22Rv1 (cell line): ENCODE measurements around the gene CTDP1.

Experiments used
- H3K27ac ChIP-seq: fragments of 450-650 bp; 2 replicates; pipeline ENCODE4 v1.5.1; 2017
- ZFX ChIP-seq: fragments of 450-650 bp; IDR thresholded peaks from 2 replicates; pipeline ENCODE4 v1.6.1; 2017; ENCODE audit warnings: antibody characterized with exemption, borderline replicate concordance
- TF ChIP-seq, protein P1 (sequence below): fragments of 450-650 bp; IDR thresholded peaks from 2 replicates; pipeline ENCODE4 v1.5.1; 2017; ENCODE audit warnings: mild to moderate bottlenecking

CTDP1 gene

DNA sequence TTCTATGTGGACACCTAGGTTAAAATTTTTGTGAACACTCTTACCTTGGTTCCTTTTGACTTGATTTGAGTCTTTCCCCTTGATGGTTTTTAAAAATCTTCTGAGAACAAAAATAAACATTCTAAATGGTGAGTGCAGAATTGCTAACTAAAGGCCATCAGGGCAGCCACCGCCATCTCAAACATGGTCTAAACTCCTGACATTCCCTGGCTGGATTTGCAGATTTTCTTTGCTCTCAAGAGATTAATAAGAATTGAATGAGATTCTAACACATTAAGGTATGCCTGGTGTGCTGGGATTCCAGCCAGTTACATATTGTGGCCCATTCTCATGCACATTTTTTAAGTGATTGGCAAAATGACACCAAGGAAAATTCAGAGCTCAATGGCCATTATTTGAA, 17.2 kb upstream of the CTDP1 start:
- TF ChIP-seq, protein P1, sequence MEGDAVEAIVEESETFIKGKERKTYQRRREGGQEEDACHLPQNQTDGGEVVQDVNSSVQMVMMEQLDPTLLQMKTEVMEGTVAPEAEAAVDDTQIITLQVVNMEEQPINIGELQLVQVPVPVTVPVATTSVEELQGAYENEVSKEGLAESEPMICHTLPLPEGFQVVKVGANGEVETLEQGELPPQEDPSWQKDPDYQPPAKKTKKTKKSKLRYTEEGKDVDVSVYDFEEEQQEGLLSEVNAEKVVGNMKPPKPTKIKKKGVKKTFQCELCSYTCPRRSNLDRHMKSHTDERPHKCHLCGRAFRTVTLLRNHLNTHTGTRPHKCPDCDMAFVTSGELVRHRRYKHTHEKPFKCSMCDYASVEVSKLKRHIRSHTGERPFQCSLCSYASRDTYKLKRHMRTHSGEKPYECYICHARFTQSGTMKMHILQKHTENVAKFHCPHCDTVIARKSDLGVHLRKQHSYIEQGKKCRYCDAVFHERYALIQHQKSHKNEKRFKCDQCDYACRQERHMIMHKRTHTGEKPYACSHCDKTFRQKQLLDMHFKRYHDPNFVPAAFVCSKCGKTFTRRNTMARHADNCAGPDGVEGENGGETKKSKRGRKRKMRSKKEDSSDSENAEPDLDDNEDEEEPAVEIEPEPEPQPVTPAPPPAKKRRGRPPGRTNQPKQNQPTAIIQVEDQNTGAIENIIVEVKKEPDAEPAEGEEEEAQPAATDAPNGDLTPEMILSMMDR: no peak
- TF ChIP-seq ZFX: no peak
- no peak overlapping the region for H3K27ac ChIP-seq

DNA sequence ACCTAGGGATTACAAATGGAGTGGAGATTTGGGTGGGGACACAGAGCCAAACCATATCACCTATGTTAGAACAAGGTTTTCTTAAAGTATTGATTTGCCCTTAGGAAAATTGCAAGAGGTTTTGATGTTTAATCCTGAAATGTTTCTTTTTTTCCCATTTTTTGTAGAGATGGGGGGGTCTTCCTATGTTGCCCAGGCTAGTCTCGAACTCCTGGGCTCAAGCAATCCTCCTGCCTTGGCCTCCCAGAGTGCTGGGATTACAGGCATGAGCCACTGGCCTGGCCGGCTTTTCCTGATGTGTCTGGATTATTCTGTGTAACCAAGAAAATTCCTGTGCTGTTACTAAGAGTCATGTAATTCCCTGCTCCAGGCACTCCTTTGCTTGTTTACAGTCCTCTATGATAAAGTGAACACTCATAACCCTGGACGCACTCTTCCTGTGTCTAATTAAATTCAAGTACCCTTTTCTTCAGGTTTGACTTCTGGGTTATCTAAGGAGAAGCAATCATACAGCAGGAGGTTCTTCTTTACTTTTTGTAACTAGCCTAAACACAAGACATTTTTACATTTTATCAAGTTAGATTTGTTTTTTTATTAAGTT, 15.0 kb upstream of the CTDP1 start:
- TF ChIP-seq ZFX: no peak
- TF ChIP-seq, protein P1: no peak
- no peak overlapping the region for H3K27ac ChIP-seq

DNA sequence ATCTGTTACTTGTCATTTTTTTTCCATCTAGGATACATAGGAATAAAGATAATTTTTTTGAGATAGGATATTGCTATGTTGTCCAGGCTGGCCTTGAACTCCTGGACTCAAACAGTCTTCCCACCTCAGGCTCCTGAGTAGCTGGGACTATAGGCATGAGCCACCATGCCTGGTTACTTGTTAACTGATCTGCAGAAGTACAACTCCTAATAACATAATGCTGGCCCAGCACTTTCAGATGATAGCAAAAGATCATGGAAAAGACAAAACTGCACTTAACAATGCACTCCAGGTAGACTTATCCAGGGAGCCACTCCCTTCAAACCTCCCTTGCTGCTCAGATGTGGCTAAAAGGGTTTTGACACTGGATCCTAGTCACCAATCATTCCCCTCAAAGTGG, 11.4 kb upstream of the CTDP1 start:
- TF ChIP-seq ZFX: no peak
- TF ChIP-seq, protein P1: no peak
- H3K27ac ChIP-seq: no peak overlapping the region

DNA sequence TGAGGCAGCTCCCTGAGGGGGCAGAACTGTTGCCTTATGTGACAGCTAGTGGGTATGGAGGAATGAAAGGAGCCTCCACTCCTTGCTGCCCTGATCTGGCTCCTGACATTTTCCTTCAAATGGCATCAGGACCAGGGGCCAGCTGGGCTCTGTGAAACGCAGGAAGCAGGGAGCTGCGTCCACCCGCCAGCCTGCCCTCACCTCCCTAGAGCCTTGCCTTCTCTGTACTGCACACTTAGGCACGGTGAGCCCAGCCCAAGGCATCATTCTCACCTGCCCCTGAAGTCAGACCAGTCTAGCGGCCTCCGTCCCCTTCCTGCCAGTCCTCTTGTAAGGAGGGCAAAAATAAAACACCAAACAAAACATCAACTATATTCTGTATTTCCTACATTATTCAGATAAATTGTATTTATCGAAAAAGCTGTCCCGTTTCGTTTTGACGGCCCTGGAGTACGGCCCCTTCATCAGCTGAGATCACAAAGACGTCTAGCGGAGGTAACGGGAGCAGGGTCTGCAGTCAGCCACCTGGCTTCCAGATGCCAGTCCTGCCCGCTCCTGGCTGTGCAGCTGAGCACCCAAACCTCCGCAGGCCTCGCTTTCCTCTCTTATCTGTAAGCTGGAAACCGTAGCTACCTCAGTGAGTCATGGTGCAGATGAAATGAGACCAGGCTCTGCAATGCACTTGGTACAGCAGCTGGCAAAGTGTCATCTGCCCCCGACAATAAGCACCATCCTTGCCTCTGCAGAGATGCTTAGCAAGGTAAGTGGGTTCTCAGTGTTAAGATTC, 6.9 kb upstream of the CTDP1 start:
- H3K27ac ChIP-seq: no peak overlapping the region
- no peak for TF ChIP-seq ZFX
- TF ChIP-seq, protein P1: no peak

DNA sequence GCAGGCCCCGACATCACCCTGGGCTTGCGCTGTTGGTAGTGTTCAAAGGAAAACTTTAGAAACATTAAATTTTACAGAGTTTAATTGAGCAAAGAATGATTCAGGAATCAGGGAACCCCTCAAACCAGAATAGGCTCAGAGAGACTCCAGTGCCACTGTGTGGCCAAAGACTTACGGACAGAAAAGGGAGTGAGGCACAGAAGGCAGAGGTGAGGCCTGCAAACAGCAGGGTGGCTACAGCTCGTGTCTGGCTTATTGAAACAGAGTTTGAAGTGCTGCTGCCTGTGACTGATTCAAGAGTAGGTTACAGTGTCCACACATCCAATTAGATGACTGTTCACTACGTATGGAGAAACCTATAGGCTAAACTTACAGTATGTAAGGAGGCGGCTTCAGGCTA, 2.4 kb upstream of the CTDP1 start:
- no peak overlapping the region for H3K27ac ChIP-seq
- TF ChIP-seq, protein P1: no peak
- TF ChIP-seq ZFX: no peak

DNA sequence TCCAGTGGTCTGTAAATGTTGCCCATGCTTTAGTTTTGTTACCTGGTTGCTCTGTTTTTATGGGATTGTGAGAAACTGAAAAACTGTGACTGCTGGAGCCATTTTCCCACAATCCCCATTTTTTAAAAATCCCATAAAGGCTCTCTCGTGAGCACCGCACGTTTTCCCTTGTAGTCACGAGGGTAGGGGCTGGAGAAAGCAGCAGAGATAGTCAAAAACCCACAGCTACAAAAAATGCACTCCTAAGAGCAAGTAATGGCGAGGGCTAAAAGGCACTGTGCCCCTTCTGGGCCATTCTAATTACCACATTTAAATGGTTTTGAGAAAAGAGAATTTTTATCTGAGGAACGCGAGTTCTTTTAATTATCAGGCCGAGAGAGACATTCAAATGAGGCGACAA, 1.8 kb upstream of the CTDP1 start:
- peak overlapping the region; percentile 90; the same call in 1 of the 2 replicates for H3K27ac ChIP-seq
- TF ChIP-seq ZFX: no peak
- TF ChIP-seq, protein P1: no peak
